GM12875 (cell line): ENCODE measurements around the gene TCP1.

Source experiments
- H3K4me3 ChIP-seq: one replicate; pipeline ENCODE4 v1.5.1; 2011; ENCODE audit warnings: low read depth, low read length, control low read depth
- TF ChIP-seq, protein P1 (sequence below): IDR thresholded peaks from 2 replicates; pipeline ENCODE4 v1.5.1; 2011; ENCODE audit warnings: low read depth, mild to moderate bottlenecking, control low read depth, inconsistent platforms, low read length, moderate library complexity, borderline replicate concordance; ENCODE audit not compliant: insufficient read depth

TCP1 gene

DNA sequence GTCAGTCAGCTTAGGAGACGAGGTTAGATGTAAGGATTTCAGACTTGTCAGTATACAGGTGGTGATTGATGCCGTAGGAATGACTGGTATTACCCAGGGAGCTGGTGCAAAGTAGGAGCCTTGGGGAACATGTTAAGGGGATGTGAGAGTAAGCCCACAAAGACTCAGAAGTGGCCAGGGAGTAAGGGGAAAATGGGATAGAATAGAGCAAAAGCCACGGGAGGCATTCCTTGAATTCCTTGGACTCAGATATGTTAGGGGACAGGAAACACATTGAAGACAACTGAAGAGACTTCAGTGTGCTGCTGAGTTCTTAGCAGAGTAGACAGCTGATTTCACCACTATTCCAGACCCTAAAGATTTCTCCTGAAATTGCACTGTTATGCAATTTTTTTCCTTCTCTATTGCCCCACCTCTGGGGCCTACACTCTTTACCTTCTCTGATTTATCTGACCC is 28.8 kb downstream of the TCP1 start:
- H3K4me3 ChIP-seq = no peak overlapping the region
- TF ChIP-seq, protein P1, sequence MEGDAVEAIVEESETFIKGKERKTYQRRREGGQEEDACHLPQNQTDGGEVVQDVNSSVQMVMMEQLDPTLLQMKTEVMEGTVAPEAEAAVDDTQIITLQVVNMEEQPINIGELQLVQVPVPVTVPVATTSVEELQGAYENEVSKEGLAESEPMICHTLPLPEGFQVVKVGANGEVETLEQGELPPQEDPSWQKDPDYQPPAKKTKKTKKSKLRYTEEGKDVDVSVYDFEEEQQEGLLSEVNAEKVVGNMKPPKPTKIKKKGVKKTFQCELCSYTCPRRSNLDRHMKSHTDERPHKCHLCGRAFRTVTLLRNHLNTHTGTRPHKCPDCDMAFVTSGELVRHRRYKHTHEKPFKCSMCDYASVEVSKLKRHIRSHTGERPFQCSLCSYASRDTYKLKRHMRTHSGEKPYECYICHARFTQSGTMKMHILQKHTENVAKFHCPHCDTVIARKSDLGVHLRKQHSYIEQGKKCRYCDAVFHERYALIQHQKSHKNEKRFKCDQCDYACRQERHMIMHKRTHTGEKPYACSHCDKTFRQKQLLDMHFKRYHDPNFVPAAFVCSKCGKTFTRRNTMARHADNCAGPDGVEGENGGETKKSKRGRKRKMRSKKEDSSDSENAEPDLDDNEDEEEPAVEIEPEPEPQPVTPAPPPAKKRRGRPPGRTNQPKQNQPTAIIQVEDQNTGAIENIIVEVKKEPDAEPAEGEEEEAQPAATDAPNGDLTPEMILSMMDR = no peak

DNA sequence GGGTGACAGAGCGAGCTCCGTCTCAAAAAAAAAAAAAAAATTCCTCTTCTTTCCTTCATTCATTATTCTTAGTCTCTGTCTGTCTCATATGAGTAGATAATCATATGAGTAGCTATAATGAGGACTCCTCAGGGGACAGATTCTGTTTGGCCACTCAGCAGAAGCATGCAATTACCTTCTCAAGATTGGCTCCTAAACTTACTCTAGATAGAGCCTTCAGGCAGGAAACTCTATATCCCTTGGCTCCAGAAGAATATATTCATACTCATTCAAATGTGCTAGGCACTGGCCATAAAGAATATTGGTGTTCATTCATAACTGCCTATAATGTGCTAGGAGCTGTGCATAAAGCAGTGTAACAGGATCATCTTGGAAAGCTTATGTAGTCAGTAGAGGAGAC is 29.8 kb downstream of the TCP1 start:
- TF ChIP-seq, protein P1 = no peak

DNA sequence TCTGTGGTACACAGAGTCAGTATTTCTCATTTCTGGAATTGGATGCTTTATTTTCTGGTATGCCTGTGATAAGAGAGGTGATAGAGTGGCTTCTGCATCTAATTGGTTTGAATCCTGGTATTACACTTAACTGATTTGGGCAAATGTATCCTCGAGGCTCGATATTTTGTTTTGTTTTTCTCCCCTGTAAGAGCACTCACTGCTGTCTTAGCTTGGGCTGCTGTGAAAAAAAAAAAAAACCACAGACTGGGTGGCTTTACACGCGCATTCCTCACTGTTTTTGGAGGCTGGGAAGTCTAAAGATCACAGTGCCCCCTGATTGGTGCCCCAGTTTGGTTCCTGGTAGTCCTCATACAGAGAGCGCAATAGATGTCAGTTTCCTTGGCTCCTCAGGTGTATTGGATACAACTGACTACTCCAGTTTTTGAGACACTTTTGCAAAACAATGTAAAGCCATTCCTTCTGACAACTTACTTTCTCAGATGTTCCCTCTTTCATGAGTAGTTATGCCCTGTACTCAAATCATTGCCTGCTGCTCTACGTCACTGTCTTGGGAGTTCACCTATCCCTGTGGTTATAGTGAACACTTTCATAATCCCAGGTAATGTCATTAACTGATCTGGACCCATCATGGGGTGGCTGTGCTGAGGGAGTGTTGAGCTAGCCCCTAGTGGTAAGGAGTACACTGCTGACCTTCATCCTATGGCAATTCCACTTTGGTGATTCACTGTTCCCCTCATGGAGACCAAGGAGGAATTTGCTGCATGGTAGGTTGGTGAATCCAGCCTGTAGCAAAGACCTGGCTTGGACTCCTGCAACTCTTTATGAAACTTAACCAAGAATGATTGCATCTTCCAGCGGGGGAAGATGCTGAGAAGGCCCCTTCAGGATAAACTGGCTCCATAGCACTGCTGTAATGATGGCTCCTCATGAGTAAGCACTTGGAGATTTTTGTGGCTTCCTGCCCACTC is 31.1 kb downstream of the TCP1 start:
- no peak overlapping the region for H3K4me3 ChIP-seq
- TF ChIP-seq, protein P1 = no peak

More for the DNA sequence above, 29.8 kb downstream of the TCP1 start:
- no peak overlapping the region for H3K4me3 ChIP-seq

DNA sequence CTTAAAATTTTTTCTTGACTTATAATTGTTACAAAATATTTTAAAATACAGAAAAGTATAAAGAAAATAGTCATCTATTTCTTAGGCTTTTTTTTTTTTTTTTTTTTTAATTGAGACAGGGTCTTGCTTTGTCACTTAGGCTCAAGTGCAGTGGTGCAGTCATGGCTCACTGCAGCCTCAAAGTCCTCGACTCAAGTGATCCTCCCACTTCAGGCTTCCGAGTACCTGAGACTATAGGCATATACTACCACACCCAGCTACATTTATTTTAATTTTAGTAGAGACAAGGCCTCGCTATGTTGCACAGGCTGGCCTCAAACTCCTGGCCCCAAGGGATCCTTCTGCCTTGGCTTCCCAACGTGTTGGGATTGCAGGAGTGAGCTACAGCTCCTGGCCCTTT is 32.9 kb downstream of the TCP1 start:
- TF ChIP-seq, protein P1 = no peak
- no peak overlapping the region for H3K4me3 ChIP-seq

DNA sequence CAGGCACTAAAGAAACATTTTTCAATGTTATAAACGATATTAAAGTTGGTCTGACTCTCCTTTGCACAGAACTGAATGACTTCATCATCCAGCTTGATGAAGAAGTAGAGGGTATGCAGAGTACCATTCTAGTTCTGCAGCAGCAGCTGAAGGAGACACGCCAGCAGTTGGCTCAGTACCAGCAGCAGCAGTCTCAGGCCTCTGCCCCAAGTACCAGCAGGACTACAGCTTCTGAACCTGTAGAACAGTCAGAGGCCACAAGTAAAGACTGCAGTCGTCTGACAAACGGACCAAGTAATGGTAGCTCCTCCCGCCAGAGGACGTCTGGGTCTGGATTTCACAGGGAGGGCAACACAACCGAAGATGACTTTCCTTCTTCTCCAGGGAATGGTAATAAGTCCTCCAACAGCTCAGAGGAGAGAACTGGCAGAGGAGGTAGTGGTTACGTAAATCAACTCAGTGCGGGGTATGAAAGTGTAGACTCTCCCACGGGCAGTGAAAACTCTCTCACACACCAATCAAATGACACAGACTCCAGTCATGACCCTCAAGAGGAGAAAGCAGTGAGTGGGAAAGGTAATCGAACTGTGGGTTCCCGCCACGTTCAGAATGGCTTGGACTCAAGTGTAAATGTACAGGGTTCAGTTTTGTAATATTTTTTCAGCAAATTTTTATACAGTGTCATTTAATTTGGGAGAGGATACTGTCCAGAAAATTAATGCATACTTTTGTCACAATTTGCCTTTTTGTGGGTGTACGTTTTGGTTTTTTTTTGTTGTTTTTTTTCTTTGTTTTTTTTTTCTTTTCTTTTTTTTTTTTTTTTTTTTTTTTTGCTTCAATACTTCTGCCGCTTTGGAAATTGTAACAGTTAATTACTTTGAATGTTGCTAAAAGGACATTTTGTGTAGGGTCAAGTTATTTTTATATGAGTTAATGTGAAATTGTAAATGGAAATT is 34.2 kb downstream of the TCP1 start:
- H3K4me3 ChIP-seq = no peak overlapping the region
- TF ChIP-seq, protein P1 = no peak

DNA sequence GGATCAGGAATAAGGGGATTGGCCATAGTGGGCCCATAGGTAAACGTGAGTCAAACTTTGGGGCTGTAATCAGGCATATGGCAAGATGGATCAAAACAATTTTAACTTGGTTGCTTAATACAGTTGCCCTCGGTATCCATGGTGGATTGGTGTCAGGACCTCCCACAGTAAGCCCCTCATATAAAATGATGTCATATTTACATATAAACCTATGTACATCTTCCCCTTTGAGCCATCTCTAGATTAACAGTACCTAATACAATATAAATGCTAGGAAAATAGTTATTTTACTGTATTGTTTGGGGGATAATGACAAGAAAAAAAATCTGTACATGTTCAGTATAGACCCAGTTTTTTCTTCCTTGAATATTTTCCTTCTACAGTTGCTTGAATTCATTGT is 35.0 kb downstream of the TCP1 start:
- TF ChIP-seq, protein P1 = no peak
- H3K4me3 ChIP-seq = no peak overlapping the region
